GM19238 (cell line): ENCODE results near the gene DIP2B.

Source experiments
- DNase-seq: peaks from one replicate; pipeline ENCODE4 v3.0.0; 2011; ENCODE audit warnings: low spot score; ENCODE audit not compliant: insufficient read length

Gene DIP2B

DNA sequence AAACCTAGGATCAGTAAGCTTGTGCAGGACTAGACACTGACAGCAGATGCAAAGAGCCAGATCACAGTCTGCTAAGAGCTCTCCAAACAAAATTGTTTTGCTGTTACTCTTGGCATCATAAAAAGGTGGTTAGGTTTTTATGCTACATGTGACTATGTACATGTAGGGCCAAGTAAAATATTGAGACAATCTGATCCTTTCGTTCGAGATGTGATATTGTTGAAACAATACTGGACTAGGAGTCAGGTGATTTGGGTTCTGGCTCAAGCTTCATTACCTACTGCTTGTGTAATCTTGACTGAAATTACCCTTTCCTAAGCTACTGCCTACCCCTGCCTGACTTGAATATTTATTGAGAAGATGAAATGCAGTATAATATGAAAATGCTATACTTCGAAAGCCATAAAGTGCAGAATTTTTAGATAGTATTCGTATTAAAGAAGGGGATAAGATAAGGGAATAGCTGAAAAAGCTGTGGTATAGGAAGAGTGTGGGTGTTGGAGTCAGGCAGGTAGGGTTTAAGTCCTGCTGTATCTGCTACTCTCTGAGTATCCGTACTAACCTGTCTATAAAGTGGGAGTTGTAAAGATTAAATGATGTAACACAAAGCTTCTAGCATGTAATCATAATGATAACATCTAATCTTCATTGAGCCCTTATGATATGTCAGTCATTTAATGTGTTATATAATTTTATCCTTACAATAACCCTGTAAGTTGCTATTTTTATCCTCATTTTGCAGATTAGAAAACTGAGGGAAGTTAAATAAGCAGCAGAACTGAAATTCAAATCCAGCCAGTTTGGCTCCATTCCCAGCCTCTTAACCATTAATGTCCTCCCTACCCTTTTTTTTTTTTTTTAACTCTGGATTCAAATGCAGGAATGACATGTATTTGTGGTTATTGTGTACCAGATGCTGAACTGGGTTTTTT is 220.5 kb downstream of the DIP2B start:
- no peak for DNase-seq

- DNase-seq, result no peak
These were observed 222.7 kb downstream of the DIP2B start for GRCh38 chr12:50727466-50727865.

DNA sequence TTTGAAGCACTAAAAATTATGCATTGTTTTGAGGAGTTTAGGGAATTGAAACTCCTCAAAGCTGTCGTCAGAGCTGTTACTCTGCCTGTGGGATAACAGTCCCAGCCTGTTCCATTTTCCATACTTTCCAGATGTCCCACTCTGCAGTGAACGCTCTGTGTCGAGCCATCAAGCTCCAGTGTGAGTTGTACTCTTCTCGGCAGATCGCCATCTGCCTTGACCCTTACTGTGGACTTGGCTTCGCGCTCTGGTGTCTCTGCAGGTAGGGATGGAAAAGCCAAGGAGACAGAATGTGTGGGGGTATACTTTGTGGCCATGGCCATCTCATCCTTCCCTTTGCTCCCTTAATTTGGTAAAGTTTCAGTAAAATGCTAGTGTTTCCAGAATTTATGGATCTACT is 223.6 kb downstream of the DIP2B start:
- DNase-seq, result no peak

GRCh38 chr12:50728841-50729240 is 224.1 kb downstream of the DIP2B start:
- no peak for DNase-seq

DNA sequence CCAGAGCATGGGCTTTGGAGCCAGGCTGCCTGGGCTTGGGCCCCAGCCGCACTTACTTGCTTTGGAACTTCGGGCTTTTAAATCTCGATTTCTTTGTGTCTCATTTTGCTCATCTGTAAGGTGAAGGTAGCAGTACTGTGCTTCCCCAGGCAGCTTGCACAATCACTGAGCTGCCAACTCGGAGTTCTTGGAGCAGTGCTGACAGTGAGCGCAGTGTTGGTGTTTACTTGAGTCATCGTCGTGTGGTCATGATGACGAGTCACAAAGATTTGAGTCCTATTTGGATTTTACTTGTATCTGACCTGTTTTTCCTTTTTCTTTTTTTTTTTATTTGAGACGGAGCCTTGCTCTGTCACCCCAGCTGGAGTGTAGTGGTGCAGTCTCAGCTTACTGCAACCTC is 227.8 kb downstream of the DIP2B start:
- DNase-seq, result no peak

DNA sequence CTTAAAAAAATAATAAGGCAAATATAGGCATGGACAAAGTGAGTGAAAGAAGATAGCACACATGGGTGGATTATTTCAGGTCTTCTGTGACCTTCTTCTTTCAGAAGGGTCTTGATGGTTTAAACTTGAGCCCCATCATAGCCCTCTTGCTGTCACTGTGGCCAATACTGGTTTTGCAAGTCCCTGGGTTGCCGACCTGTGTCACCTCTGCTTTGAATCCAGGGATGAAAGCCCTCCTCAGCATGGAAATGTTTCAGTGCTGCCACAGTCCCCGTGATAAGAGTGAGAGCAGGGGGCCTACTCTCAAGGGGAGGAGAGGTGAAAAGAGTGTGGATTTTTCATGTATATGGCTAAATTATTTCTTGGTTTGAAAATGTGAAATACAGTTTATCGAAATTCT is 228.9 kb downstream of the DIP2B start:
- DNase-seq, result no peak

- DNase-seq, result no peak
These were observed 229.9 kb downstream of the DIP2B start for GRCh38 chr12:50734409-50735263.

DNA sequence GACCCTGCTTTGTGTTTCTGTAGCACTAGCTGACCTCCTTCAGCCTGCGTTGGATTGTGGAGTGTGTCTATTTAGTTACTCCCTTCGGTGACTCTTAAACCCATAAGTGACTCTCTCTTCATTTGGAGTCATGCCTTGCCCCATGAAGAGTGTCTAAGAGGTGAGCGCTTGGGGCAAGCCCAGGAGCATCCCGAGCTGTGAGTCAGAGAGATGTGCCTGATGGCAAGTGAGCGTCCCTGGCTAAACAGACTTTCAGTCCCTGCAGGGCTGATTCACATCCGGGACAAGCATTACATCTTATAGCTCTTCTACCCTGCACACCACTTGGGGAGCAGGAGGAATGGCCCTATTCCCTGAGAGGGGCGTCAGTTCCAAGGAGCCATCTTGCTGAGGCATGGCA is 234.8 kb downstream of the DIP2B start:
- no peak for DNase-seq

DNA sequence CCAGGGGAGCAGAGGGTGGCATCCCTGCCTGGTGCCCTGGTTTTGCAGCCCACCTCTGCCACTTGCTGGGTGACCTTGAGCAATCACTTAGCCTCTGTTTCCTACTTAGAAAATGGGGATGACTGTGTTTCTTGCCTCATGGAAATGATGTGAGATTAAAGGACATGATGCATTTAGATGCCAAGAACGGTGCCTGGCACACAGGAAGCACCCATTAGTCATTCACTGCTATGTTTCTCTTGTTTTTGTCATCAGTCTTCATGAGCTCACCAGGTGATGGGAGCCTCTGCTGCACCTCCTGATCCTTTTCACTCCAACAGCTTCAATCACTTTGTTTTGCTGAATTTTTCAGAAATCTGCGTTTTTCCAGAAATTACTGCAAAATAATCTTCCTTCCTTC is 235.5 kb downstream of the DIP2B start:
- no peak for DNase-seq

DNA sequence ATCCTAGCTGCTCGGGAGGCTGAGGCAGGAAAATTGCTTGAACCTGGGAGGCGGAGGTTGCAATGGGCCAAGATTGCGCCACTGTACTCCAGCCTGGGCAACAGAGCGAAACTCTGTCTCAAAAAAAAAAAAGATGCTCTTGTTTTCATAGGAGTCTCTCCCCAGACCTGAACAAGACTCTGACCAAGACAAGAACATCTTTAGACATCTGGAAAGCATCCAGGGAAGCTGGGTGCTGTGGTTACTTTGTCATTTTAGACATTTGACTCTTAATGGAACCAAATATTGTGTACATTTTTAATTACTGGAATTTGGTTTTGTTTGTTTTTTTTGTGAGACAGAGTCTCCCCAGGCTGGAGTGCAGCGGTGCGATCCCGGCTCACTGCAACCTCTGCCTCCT is 238.0 kb downstream of the DIP2B start:
- no peak for DNase-seq

DNA sequence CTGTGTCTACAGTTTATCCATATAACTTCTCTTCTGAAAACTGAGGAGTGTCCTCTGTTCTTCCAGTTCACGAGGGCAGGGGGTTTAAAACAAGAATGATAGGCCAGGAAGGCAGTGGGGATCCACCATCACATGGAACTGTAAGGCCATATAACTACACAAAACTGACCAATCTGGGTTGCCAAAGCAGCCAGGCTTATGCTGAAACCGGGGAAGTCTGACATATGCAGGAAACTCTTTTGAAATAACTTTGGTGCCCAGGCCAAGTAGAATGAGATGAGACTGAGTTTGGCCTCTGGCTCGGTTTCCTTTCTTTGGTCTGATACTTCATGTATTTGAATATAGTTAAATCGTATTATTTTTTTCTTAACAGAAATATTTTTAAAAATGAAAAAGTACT is 241.1 kb downstream of the DIP2B start:
- DNase-seq, result no peak

DNA sequence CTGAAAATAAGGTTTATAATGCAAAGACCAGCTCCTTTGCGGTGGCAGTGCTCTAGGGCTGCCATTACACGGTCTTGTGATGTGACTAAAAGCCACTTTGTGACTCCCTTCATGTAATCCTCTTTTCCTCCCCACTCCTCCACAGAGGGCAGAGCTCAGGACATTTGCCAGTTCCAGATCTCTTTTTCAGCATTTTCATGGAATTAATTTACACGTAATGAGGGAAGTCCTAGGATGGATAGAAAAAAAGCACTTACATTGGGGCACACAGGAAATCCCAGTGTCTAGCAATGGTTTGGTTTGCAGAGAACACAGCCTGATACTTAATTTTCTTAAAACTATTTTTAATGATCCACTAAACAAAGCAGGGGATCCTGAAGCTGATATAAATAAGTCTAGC is 241.6 kb downstream of the DIP2B start:
- DNase-seq, result no peak

- DNase-seq, result no peak
These were observed 243.0 kb downstream of the DIP2B start for GRCh38 chr12:50747817-50748216.

DNA sequence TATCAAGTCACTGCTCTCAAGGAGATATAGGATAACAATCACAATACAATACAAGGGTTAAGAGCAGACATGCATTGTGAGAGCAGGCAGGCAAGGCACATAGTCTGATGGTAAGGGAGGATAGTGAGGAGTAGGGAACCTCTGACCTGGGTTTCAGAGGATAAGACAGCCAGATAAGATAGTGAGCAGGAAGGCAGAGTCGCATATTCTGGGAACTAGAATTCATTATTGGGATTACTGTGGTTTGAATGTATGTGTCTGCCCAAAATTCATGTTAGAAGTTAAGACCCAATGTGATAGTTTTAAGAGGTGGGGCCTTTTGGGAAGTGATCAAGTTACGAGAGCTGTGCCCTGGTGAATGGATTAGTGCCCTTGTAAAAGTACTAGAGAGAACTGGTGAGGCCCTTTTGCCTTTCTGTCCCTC is 244.7 kb downstream of the DIP2B start:
- no peak for DNase-seq

- no peak for DNase-seq
These were observed 245.6 kb downstream of the DIP2B start for GRCh38 chr12:50750366-50750765.

- peak; percentile 8 for DNase-seq
These were observed 247.3 kb downstream of the DIP2B start for GRCh38 chr12:50751948-50752721.

- no peak for DNase-seq
These were observed 248.5 kb downstream of the DIP2B start for GRCh38 chr12:50753232-50753769.

- peak; percentile 87 for DNase-seq
These were observed 259.0 kb downstream of the DIP2B start, which contains the start of gene ATF1 for GRCh38 chr12:50763639-50764285. Gene ATF1 (plus strand): TSS chr12:50764101. CDS start chr12:50780146, 16,045 bp downstream.

DNA sequence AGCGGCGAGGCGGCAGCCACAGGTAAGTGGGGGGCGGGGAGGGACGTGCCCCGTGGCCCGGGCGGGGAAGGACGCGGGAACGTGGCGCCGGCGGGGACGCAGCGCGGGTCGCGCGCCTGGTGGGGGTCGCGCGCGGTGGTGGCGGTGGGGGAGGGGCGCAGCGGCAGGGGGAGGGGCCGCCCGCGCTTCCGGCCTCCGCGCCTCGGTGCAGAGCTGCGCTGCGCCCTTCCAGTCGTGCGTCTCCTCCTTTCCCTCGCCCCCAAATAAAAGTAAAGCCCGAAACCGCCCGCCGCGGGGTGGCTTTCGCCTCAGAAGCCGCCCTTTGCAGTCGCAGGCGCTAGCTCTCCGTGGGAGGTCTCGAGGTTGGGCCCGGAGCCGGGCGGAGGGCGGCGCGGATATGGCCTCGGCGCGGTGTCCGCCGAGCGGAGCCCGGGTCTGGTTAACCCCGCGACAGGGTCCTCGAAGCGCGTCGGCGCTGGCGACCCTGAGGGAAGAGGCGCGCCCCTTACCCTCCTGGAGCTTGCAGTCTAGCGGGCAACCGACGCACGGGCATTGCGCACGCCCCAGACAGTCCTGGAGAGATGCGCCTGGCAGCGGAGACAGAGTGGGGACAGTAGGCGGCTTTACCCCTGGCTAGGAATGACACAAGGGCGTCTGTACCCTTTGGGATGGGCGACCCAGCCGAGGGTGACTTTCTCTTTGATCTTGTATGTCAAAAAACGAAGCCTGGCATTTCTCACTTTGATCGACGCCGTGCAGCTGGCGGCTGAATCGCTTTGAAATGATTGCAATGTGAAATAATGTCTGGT is 259.7 kb downstream of the DIP2B start:
- no peak for DNase-seq
